HG03039 (cell line): ENCODE measurements around the gene POLA2.
A peak's percentile ranks its signal among the peaks of the same experiment; 100 is the strongest.
"Not testable (repeated sequence)": the region's sequence is repeated elsewhere in the genome, so short reads cannot be mapped to it uniquely, and the experiment has no call there.

ENCODE experiments used
- ATAC-seq: cut with Tn5 transposase; IDR thresholded peaks from one replicate; pipeline ENCODE4 v1.9.1; 2021; ENCODE audit warnings: mild to moderate bottlenecking, moderate library complexity; ENCODE audit not compliant: unreplicated experiment

POLA2 gene

DNA sequence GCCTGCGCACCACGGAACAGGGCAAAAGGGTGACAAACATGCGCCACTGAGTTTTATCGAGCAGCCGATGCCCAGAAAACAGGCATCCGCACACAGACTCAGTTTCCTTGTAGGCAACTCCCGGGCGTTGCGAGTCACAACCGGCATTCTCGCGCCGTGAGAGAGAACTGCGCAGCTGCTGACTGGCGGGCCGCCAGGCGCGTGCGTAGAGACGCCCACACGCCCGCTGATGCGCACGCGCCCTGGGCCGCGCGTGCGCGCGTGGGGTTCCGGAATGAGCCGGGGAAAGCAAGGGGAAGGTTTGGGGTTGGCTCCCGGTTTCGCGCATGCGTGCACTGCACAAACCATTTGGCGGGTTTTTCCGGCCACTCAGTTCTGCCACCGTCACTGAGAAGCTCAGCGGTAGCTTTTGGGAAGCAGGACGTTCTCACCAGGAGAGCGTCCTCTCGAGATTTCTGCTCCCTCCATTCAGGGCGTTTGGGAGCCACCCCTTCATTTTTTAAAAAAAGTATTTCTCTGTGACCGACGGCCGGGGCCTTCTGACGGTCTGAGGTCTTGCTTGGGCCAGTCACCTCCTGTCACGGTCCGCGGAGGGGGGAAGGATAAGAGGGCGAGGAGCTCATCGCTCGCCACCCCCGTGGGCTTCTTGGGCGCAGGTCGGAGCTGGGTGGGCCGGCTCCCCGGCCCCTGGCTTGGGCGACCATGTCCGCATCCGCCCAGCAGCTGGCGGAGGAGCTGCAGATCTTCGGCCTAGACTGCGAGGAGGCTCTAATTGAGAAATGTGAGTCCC lies at the start of gene POLA2:
Gene POLA2, plus strand, starts transcription at position 372 of the 790 bp plus-strand sequence. Its CDS starts 331 bp downstream, at position 703.
- ATAC-seq: peak; percentile 68

DNA sequence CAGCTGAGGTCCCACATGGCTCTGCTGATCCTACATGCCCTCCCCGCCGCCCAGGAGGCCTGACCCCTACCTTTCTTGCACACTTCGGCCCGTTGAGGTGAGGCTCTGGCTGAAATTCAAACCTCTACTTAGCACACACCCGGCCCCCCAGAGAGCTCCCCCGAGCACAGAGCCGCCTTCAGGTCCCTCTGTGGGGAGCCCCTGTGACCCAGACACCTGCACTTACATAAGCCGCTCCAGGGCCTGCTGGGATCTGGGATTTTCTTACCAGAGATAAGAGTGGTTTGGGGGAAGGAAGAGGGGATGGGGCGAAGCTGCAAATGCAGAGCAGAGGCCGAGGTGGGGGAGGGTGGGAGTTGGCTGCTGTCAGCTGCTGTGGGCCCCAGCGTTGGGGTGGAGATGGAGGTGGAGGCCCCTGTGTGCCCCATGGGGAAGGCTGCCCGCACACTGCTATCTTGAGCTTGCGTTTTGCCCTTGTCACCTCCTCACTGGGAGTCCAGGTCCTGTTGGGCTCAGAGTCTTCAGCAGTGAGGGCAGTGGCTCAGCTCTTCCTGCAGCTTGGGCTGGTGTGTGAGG lies 49.4 kb upstream of the POLA2 start:
- ATAC-seq: no peak

DNA sequence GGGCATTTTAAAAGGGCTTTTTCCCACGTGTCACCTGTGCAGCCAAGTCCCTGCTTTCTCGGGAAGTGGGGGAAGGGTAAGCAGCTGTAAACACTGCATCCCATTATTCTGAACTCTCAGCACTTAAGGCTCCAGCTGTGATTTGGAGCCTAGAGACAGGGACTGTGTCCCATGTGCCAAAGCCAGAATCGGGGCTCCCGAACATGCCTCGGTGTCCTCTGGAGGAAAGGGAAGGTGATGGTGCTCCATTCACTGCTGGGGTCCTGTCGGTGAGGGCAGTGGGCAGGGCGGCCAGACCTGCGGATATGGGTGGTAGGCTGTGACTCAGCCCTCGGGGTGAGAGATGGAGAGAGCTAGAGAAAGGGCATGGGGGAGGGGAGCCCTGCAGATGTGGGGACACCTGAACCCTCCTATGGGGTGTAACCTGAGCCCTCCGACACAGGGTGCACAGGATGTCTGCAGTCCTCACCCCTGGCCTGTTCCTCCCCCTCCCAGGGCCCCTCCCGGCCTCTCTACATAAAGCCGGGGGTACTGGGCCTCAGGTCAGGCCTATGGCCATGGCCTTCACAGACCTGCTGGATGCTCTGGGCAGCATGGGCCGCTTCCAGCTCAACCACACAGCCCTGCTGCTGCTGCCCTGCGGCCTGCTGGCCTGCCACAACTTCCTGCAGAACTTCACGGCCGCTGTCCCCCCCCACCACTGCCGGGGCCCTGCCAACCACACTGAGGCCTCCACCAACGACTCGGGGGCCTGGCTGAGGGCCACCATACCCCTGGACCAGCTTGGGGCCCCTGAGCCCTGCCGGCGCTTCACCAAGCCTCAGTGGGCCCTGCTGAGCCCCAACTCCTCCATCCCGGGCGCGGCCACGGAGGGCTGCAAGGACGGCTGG lies 48.2 kb upstream of the POLA2 start:
- no peak for ATAC-seq

GRCh38 chr11:65214212-65214845 lies 47.4 kb upstream of the POLA2 start:
- no peak for ATAC-seq

DNA sequence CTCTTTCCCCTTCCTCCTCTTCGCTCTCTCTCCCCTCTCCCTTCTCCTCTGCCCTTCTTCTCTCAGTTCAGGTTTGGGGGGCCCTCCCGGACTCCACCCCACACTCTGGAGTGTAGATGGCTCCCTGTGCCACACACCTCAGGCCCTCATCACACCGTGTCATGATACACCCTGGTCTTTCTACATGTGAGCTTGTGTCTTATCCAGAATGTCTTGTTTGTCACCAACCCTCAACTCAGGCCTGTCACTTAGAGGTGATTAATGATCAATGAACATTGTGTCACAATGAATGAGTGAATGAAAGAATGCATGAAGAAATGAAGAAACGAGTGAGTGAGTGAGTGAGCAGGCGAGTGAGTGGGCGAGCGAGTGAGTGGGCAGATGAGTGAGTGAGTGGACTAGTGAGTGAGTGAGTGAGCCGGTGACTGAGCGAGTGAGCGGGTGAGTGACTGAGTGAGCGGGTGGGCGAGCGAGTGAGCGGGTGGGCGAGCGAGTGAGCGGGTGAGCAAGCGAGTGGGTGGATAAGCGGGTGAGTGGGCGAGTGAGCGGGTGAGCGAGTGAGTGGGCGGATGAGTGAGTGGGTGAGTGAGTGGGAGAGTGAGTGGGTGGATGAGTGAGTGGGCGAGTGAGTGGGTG lies 46.2 kb upstream of the POLA2 start:
- ATAC-seq: no peak

- no peak for ATAC-seq
Observed at GRCh38 chr11:65216830-65217229, 44.9 kb upstream of the POLA2 start.

DNA sequence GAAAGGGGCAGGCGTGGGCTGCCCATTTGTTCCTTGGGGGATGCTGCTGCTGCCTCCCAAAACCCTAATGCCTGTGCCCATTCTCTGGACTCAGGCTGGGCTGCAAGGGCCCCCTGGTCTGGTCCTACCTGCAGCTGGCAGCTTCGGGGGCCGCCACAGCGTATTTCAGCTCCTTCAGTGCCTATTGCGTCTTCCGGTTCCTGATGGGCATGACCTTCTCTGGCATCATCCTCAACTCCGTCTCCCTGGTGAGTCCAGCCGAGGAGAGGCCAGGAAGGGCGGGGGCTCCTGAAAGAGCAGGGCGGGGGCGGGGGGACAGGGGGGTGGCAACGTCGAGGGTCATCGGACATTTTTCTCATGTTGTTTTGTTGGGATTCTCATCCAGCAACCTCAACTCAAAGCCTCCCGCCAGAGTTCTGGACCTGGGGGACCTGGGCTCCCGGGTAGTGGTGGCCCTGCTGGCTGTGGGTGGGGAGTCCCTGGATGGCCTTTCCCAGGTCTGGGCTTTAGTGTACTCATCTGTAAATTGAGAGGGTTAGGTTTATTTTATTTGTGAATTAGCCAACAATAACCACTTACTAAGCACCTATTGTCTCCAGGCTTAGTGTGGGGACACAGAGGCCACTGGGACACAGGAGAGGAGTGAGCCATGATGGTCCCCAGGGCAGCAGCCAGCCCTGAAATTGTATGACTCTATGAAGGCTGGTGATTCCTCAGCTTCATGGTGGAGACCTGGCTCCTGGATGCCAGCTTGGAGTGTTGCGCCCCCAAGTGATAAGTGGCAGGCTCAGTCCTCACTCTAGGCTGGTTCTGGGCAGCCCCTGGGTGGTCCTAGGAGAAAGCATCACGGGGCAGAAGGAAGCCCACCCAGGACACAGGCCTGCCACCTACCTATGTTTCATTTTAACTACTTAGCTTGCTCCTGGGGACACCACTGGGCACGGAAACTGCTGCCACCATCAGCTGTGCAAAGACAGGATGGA lies 44.0 kb upstream of the POLA2 start:
- ATAC-seq: no peak

DNA sequence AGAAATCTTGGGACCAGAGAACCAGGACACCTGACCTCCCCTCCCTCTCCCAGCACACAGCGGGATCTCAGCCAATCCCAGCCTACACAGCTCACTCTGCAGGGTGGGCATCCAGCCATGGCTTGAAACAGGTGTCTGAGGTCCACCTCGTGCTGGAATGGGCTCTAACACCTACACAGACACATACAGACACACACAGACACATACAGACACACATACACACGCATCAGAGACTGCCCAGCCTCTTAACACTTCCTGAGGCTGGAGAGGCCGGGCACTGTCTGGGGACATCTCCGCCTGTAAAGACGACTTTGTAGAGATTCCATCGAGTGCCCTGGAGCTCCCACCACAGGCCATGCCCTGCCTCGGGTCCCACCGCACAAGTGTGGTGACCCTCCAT lies 43.3 kb upstream of the POLA2 start:
- ATAC-seq: no peak

- ATAC-seq: no peak
Observed at GRCh38 chr11:65219930-65220213, 41.9 kb upstream of the POLA2 start.

- no peak for ATAC-seq
Observed at GRCh38 chr11:65221026-65221425, 40.7 kb upstream of the POLA2 start.

DNA sequence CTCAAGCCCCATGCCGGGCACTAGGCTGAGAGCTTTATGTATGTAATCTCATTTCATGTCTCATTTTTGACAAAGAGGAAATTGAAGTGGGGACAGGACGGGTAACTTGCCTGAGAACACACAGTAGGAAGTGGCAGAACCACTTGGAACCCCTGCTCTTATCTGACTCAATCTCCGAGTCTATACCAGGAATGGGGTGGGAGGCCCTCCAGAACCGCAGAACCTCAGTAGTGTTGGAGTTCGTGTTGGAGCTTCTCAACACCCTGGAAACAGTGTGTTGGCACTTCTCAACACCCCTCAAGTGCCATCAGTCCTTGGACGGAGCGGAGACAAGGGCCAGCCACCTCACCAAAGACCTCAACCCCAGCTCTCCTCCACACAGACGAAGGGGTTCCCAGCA lies 38.8 kb upstream of the POLA2 start:
- ATAC-seq: no peak

DNA sequence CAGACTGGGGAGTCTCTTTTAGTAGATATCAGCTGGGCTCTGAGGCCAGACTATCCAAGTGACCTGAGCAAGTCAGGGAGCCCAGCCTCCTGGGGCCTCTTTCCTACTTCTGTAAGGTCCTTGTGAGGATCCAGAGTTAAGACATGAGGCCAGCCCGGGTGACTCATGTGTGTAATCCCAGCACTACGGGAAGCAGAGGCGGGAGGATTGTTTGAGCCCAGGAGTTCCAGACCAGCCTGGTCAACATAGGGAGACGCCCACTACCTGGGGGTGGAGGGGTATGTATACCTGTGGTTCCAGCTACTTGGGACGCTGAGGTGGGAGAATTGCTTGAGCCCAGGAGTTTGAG lies 36.9 kb upstream of the POLA2 start:
- ATAC-seq: no peak

DNA sequence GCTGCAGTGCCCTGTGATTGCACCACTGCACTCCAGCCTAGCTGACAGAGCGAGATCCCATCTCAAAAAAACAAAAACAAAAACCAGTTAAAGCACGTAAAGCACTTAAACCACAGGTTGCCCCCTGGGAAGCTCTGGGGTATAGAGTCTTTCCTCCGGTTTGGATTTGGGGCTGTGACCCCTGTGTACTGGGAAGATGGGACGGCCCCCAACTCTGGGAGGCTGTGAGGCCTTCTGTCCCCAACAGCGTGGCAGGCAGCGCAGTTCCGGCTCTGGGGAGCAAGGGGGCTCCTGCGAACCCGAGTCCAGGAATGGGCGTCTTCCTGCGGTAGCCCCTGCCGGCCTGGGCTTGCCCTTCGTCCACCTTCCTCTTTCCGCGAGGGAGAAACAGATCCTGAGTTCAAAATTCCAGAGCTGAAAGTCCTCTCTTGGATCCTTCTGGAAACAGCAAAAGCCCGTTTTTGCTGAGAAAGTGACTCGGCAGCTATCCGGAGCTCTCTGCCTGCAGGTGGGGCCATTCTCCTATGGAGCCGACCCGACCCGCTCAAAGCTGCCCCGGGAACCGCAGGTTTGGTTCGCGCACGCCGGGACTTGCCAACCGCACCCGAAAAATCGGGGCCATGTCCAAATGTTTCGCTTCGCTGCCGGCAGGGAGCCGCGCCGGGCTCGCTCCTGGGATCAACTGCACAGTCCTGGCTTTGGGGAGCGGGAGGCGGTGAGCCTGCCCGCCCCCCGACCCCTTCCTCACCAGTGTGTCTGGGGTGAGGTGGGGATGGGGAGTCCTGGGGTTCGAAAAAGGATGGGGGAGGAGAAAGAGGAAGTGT lies 36.3 kb upstream of the POLA2 start:
- no peak for ATAC-seq

GRCh38 chr11:65226103-65226442 lies 35.7 kb upstream of the POLA2 start:
- no peak for ATAC-seq

DNA sequence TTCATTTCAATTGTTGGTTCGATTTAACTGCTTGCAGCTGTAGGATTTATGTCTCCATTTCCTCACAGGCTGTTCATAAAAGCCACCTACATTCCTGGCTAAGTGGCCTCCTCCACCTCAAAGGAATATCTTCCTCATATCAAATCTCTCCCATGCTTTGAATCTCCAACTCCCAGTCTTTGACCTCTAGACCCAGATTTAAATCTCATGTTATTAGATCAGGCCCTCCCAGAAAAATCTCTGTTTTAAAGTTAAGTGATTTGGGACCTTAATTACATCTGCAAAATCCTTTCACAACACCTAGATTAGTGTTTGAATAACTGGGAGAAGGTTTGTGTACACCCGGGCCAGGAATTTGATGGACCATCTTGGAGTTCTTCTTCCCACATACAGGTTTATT lies 33.9 kb upstream of the POLA2 start:
- no peak for ATAC-seq

DNA sequence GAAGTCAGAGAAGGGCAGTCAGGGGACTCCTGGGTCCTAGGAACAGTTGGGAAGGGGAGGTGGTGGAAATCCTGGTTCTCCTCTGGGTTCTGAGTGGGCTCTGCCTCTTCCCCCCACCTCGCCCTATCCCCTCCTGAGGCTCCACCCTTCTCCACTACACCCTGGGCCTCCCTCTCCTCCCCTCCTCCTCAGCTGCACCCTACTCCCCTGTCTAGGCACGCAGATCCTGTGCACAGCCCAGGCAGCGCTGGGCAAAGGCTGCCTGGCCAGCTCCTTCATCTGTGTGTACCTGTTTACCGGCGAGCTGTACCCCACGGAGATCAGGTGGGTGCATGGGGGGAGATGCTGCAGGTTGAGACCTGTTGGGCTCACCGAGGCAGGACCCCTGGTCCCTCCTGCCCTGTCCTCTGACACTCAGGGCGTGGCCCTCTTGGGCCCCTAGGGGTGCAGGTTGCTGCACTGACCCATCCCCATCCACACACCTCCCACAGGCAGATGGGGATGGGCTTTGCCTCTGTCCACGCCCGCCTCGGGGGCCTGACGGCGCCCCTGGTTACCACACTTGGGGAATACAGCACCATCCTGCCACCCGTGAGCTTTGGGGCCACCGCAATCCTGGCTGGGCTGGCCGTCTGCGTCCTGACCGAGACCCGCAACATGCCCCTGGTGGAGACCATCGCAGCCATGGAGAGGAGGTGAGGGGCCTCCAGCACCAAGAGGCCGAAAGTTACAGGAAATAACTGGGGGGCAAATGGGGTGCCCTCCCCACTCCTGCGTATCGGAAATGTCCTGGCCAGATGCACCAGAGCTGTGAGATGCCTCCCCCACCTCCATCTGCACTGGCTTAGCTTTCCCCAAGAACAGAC lies 25.3 kb upstream of the POLA2 start:
- ATAC-seq: no peak

GRCh38 chr11:65238302-65238701 lies 23.5 kb upstream of the POLA2 start:
- not testable (repeated sequence) for ATAC-seq

DNA sequence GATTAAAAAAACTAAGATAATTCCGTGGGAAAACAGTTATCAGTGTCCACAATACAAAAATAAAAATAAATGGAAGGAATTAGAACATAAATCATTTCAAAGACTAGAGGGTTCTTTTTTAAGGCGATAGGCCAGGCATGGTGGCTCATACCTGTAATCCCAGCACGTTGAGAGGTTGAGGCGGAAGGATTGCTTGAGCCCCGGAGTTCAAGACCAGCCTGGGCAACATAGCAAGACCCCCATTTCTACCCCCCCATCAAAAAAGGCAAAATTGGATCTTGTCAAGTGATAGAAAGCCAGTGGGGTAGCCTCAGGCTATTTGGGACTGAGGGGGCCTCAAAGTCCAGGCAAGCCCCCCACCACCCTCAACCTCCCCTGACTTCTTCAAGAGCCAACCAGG lies 20.6 kb upstream of the POLA2 start:
- no peak for ATAC-seq
